GM12874 (cell line): Measurements from ENCODE around the gene TMEM117.

ENCODE experiments used
- TF ChIP-seq, protein P1 (sequence below): IDR thresholded peaks from 2 replicates; pipeline ENCODE4 v1.5.1; 2011; ENCODE audit warnings: low read depth, mild to moderate bottlenecking, control low read depth, low read length, moderate library complexity; ENCODE audit not compliant: insufficient read depth

The TMEM117 gene

DNA sequence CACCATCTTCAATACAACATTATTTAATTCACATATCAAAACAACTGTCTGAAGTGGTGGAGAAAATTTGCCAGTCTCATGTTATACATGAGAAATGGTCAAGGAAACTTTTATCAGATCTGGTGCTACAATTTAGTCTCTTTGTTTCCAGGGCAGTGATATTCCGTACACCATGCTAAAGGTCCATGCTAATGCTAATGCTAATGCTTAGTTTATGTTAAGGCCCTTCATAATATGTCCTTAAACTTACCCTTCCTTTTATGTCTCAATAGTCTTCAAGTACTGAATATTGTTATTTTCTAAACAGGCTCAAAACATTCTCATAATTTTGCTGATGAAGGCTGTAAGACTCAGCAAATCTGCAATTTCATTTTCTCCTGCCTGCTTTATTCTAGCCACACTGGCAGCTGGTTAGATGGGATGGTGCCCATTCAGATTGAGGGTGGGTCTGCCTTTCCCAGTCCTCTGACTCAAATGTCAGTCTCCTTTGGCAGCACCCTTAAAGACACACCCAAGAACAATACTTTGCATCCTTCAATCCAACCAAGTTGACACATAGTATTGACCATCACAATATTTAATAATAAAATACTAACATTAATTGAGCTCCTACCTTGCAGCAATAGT is 59.8 kb downstream of the TMEM117 start:
- TF ChIP-seq, protein P1, sequence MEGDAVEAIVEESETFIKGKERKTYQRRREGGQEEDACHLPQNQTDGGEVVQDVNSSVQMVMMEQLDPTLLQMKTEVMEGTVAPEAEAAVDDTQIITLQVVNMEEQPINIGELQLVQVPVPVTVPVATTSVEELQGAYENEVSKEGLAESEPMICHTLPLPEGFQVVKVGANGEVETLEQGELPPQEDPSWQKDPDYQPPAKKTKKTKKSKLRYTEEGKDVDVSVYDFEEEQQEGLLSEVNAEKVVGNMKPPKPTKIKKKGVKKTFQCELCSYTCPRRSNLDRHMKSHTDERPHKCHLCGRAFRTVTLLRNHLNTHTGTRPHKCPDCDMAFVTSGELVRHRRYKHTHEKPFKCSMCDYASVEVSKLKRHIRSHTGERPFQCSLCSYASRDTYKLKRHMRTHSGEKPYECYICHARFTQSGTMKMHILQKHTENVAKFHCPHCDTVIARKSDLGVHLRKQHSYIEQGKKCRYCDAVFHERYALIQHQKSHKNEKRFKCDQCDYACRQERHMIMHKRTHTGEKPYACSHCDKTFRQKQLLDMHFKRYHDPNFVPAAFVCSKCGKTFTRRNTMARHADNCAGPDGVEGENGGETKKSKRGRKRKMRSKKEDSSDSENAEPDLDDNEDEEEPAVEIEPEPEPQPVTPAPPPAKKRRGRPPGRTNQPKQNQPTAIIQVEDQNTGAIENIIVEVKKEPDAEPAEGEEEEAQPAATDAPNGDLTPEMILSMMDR, result no peak

DNA sequence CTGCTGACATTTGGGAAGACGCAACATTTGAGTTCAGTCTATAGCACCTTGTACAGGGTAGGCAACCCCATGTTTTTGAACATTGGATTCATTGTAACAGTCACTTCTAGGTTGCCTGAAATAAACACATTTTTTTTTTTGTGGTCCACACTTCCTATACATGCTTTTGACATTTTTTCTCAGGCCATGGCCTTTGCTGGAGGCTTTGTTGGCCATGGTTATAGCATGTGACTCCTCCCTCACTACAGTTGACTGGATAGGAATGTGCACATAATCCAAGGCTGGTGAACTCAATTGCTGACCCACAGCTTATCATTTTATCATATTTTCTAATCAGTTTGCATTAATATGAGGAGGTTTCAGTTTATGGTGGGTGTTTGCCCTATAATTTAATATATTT is 60.6 kb downstream of the TMEM117 start:
- TF ChIP-seq, protein P1, result no peak

DNA sequence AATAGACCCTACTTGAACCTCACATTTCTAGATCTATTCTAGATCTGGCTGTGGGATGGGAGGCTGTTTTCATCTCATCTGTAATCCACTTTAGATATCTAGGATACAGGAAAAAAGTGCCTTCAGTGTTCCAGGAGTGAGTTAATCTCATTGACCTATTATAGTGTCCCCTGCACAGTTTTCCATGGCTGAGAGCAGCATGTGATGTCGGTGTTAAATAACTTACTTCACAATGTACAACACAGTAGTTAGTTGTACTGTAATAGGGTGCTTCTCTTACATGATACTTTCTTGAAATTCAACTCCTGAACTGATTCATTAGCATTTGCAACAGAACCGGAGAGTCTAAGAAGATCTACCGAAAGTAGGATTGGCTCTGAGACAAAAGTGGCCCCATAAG is 62.6 kb downstream of the TMEM117 start:
- TF ChIP-seq, protein P1, result no peak

DNA sequence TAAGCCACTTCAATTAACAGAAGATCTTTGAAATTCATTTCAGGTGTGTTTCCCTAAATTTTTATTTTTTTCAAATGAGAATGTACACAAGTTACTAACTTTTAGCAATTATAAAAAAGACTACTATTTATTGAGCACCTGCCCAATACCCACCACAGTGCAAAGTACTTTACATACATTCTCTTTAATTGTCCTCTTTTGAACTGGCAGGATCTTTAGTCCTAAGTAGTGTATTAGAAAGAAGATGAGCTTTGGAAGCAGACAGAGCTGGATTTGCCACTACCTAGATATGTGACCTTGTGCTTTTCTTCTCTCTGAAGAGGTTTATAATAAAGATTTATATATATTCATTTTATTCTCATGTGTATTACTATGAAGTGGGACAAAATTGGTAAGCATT is 63.7 kb downstream of the TMEM117 start:
- TF ChIP-seq, protein P1, result no peak

DNA sequence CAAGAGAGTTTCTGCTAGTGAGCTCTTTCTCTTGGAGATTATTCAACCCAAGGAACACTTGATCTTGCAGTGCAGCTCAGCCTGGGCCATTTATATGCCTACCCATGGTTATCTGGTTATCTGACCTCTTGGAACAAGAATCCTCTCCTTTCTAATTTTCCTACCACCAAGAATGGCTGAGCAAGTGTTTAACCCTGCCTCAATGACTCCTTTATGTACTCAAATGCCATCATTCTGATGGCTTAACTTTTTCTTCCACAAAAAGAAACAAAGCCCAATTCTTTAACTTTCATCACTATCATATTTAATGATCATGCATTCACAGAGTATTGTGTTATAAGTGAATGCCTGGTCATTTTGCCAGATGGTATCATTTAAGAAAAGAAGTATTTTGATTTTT is 67.8 kb downstream of the TMEM117 start:
- TF ChIP-seq, protein P1, result no peak

DNA sequence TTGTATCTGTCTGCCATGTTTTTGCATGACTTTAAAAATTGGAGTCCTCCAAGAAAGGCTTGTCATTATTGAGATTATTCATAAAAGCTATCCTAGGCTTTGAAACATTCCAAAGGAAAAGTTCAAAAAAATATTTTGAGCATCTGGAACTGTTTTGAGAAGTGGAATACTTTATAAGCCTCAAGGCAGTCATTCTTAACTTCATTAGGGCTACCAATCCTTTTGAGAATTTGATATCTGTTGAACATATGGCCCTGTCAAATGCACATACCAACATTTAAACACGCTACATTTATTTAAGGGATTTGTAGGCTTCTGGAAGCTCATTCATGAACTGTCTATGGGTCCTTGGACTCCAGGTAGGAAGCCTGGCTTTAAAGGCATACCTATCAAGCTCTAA is 77.0 kb downstream of the TMEM117 start:
- TF ChIP-seq, protein P1, result no peak

DNA sequence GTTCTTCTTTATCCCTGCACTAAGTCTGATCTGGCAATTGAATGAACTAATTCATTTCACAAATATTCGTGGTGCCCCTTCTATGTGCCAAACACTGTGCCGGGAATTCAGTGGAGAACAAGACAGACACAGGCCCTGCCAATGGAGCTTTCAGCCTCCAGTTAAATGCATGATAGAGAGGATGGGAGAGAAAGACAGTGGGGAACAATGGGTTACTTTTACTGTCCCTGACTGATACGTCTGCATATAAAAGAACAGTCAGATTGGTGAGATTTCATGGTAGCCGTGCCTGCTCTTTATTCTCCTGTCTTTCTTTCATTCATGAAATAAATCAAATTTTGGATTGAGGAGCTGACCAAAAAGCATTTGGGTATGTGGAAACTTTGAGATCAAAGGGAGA is 78.5 kb downstream of the TMEM117 start:
- TF ChIP-seq, protein P1, result no peak
